GM12874 (cell line): Measurements from ENCODE around the gene KCND2.

ENCODE experiments used
- TF ChIP-seq, protein P1 (sequence below): IDR thresholded peaks from 2 replicates; pipeline ENCODE4 v1.5.1; 2011; ENCODE audit warnings: low read depth, mild to moderate bottlenecking, control low read depth, low read length, moderate library complexity; ENCODE audit not compliant: insufficient read depth

KCND2 gene

DNA sequence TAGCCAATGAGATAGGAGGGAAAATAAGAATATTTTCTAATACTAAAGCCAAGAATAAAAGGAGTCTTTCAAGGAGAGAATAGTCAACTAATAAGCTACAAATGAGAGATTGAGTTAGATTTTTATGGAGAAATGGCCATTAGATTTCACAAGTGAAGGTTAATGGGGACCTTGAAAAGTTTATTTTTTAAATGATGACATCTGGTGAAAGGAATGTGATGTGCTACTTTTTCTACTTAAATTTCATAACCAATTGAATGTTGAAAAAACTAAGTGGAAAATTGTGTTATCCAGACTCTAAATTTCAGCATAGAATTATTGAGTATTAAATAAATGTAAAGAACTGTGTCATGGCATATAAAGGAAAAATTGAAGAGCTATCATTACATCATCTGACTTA lies 459.3 kb downstream of the KCND2 start:
- TF ChIP-seq, protein P1, sequence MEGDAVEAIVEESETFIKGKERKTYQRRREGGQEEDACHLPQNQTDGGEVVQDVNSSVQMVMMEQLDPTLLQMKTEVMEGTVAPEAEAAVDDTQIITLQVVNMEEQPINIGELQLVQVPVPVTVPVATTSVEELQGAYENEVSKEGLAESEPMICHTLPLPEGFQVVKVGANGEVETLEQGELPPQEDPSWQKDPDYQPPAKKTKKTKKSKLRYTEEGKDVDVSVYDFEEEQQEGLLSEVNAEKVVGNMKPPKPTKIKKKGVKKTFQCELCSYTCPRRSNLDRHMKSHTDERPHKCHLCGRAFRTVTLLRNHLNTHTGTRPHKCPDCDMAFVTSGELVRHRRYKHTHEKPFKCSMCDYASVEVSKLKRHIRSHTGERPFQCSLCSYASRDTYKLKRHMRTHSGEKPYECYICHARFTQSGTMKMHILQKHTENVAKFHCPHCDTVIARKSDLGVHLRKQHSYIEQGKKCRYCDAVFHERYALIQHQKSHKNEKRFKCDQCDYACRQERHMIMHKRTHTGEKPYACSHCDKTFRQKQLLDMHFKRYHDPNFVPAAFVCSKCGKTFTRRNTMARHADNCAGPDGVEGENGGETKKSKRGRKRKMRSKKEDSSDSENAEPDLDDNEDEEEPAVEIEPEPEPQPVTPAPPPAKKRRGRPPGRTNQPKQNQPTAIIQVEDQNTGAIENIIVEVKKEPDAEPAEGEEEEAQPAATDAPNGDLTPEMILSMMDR = no peak

DNA sequence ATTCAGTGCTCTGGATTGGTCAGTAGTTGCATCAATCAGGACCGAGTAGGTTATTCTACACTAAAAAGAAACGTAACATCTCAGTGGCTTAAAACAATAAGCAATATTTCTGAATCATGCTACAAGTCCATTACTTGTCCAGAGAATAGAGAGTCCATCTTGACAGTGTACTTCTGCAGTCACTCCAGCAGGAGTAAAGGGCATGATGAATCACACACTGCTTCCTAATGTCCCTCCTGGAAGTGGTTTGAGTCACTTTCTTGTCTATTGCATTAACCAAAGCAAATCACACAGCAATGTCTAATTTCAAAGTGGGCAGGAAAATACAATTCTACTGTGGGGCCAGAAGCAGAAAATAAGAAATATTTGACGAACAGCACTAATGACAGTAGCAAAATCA lies 460.2 kb downstream of the KCND2 start:
- TF ChIP-seq, protein P1 = no peak

DNA sequence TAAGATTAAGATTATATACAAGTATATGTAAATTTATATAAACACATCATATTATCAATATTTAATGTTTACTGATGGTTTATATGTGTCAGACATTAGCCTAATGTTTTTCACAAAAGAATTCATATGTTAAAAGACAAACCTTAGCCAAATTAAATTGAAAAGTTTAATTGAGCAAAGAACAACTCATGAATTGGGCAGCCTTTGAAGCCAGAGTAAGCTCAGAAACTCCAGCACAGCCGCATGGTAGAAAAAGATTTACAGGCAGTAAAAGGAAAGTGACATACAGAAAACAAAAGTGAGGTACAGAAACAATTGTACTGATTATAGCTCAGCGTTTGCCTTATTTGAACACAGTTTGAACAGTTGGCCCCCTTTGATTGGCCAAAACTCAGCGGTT lies 460.9 kb downstream of the KCND2 start:
- TF ChIP-seq, protein P1 = no peak

DNA sequence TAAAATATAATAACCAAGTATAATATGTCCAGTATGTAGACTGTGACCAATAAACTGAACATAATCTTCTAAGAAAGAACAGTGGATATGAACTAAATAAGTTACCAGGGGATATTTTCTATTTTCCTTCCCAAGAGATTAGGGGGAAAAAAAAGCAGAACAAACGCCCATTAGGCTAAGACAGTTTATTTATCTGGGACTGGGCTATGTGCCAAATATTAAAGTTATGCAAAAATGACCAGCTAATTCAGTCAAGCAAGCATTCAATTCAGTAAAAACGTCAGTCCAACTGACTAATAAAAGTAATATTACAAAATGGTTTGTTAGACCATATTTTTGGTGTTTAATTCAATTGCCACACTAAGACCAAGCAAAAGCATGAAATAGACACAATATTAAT lies 462.8 kb downstream of the KCND2 start:
- TF ChIP-seq, protein P1 = no peak

DNA sequence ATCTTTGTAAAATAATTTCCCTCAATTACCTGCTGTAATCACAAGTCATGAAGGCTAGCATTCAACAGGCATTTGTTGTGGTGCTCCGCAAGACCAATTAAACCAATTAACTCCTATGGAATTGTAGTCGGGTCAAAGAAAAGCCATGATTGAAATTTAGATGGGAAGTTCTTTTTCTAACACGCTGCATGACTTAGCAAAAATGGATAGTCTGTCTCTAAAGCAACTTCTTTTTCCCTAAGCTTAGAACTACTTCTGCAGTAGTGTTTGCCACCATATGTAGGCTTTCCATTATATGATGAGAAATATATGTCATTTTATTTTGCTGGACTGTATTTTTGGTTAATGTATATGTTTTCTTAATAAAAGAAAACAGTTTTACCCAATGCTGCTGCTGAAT lies 465.8 kb downstream of the KCND2 start:
- TF ChIP-seq, protein P1 = no peak

DNA sequence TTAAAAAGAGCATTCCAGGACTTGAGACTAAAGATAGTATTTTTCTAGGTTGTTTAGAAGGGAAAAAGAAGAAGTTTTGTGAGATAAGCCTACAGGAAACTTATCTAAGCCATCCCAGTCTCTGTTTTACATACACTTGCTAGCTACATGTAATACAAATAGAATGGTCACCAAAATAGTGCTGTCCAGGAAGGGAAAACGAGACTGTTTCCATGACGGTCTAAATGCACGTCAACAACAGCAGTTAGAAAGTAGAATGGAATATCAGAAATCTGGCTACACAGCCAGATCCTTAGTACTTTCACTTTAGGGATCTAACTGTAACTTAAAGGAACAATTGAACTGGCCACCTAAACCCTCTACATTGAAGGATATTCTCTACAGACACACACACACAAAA lies 467.4 kb downstream of the KCND2 start:
- TF ChIP-seq, protein P1 = no peak

DNA sequence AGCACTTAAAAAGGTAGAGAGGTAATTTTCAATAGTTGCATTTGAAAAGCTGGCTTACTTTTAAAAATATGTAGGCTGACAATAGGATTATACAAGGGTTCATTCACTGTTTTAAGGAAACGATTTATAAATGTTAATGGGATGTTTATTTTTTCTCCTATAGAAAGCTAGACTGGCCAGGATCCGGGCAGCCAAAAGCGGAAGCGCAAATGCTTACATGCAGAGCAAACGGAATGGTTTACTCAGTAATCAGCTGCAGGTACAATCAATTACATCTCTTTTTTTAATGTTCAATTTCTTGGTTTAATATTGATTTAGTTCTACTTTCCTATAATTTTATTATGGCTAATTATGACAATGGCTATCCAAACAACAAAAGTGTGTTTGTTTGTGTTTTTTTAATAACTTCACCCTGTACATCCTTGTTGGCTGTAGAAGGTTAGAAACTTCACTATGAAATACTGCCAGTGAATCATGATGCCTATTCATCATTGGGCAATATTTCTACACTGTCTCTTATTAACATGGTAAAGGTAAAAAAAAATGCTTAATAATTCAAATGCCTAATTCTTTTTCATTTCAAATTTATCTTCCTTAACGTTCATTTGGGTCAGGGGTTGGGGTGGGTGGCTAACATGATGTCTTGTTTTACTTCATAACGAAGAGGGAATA lies 468.5 kb downstream of the KCND2 start:
- TF ChIP-seq, protein P1 = no peak
